ENCODE measurements around the gene WHRN.

WHRN gene

DNA sequence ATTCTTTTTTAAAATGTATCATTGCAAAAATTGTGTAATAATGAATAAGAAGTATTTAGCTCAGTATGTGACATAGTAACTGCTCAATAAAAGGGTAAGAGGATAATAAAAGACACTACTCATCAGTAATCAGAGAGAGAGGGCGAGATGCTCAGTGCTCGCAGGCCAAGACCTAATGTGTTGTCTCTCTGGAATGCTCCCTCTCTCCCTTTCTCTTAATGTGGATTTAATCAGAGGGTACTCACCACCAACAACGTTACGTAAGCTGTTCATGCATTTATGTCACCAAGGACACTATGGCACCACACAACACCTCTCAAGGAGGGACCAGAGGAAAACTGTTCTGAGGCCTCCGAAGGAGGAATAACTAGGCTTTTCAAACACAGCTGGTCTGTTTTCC, 42.5 kb downstream of the WHRN start:
- Histone ChIP-seq H3F3A (ENCODE audit: insufficient read depth) (no peaks in the 10 kb centered on the region), H3K27ac (ENCODE audit: low read depth, low read length) (no peak overlapping the region), H3K9me3 (ENCODE audit: insufficient read depth, low read length) (no peaks in the 10 kb centered on the region), H3K4me2 (ENCODE audit: low read depth, low read length, poor library complexity, severe bottlenecking) (no peak overlapping the region), H3K9me2 (replicated peaks; ENCODE audit: insufficient read depth, low read length) (no peaks in the 10 kb centered on the region), H3K4me3 (ENCODE audit: insufficient read depth, low read length, poor library complexity, severe bottlenecking) (no peak overlapping the region), H3K27me3 (ENCODE audit: low read length) (no peaks in the 10 kb centered on the region), H3K9ac (ENCODE audit: low read length) (no peak overlapping the region), H2AFZ (ENCODE audit: low read depth, low read length, severe bottlenecking) (no peak overlapping the region), H4K20me1 (ENCODE audit: low read depth, low read length) (no peaks in the 10 kb centered on the region), H3K36me3 (ENCODE audit: low read length) (no peaks in the 10 kb centered on the region), H3K79me2 (ENCODE audit: insufficient read depth, low read length) (no peaks in the 10 kb centered on the region)
- TF ChIP-seq, protein P1, sequence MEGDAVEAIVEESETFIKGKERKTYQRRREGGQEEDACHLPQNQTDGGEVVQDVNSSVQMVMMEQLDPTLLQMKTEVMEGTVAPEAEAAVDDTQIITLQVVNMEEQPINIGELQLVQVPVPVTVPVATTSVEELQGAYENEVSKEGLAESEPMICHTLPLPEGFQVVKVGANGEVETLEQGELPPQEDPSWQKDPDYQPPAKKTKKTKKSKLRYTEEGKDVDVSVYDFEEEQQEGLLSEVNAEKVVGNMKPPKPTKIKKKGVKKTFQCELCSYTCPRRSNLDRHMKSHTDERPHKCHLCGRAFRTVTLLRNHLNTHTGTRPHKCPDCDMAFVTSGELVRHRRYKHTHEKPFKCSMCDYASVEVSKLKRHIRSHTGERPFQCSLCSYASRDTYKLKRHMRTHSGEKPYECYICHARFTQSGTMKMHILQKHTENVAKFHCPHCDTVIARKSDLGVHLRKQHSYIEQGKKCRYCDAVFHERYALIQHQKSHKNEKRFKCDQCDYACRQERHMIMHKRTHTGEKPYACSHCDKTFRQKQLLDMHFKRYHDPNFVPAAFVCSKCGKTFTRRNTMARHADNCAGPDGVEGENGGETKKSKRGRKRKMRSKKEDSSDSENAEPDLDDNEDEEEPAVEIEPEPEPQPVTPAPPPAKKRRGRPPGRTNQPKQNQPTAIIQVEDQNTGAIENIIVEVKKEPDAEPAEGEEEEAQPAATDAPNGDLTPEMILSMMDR (IDR thresholded peaks at IDR 0.05; ENCODE audit: insufficient read depth, low read length, poor library complexity, severe bottlenecking), result no peak
- TF ChIP-seq EZH2phosphoT487 (conservative IDR thresholded peaks at IDR 0.05; ENCODE audit: low read length), result no peak

DNA sequence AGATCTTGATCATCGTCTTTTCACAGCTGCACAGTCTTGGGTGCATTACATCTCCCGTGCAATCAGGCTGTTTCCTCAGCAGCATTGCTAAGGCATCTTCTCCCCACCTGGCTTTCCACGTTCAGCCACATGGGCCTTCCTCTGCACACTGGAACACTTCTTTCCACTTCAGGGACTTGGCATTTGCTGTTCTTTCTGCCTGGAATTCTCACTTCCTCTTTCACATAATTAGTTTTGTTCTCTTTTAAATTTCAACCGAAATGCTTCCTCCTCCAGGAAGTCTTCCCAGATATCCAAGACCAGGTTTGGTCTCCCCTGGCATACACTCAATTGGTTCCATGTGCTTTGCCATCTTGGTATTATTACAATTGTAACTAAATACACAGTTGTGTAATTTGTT, 43.8 kb downstream of the WHRN start:
- H3K79me2 ChIP-seq (ENCODE audit: insufficient read depth, low read length), result no peaks in the 10 kb centered on the region
- no peaks in the 10 kb centered on the region for H3K9me2 ChIP-seq (replicated peaks; ENCODE audit: insufficient read depth, low read length)
- H3K27me3 ChIP-seq (ENCODE audit: low read length), result no peaks in the 10 kb centered on the region
- TF ChIP-seq, protein P1 (IDR thresholded peaks at IDR 0.05; ENCODE audit: insufficient read depth, low read length, poor library complexity, severe bottlenecking), result no peak
- TF ChIP-seq EZH2phosphoT487 (conservative IDR thresholded peaks at IDR 0.05; ENCODE audit: low read length), result no peak
- no peak overlapping the region for H3K9ac ChIP-seq (ENCODE audit: low read length)
- H3F3A ChIP-seq (ENCODE audit: insufficient read depth), result no peaks in the 10 kb centered on the region
- H3K36me3 ChIP-seq (ENCODE audit: low read length), result no peaks in the 10 kb centered on the region
- H3K4me2 ChIP-seq (ENCODE audit: low read depth, low read length, poor library complexity, severe bottlenecking), result no peak overlapping the region
- no peak overlapping the region for H3K27ac ChIP-seq (ENCODE audit: low read depth, low read length)
- no peaks in the 10 kb centered on the region for H3K9me3 ChIP-seq (ENCODE audit: insufficient read depth, low read length)
- H2AFZ ChIP-seq (ENCODE audit: low read depth, low read length, severe bottlenecking), result no peak overlapping the region
- H3K4me3 ChIP-seq (ENCODE audit: insufficient read depth, low read length, poor library complexity, severe bottlenecking), result no peak overlapping the region
- H4K20me1 ChIP-seq (ENCODE audit: low read depth, low read length), result no peaks in the 10 kb centered on the region

DNA sequence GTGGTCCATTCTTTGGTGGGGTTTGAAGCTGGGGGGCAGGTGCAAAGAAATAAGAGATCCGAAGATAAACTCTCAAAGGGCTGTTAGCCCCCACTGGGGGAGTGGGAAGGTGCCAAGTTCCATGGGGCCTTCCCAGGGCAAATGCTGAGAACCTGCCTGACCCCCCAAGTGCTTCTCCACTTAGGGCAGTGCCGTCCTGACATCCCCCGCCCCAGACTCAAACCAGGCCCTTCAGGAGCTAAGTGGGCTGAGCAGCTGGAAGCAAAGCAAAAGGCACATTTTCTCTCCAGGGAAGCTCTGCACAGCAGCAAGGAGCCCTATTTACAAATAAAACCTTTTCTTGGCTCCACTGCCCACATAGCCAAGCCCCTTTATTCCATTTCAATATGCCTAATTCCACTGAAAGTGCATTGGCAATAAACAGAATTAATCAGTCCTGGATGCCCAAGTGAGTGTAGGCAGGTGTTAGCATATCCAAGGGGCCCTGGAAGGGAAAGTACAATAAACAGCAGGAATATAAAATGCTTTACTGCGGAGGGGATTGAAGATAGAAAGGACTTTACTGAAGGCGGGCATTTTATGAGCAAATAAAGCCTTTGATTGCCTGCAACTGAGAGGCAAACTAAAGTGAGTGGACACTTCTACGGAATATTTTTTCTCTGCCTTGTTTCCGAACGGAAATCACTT, 44.6 kb downstream of the WHRN start:
- TF ChIP-seq EZH2phosphoT487 (conservative IDR thresholded peaks at IDR 0.05; ENCODE audit: low read length), result no peak
- TF ChIP-seq, protein P1 (IDR thresholded peaks at IDR 0.05; ENCODE audit: insufficient read depth, low read length, poor library complexity, severe bottlenecking), result no peak
- Histone ChIP-seq H3K36me3 (ENCODE audit: low read length) (no peaks in the 10 kb centered on the region), H4K20me1 (ENCODE audit: low read depth, low read length) (no peaks in the 10 kb centered on the region), H3K9me2 (replicated peaks; ENCODE audit: insufficient read depth, low read length) (no peaks in the 10 kb centered on the region), H2AFZ (ENCODE audit: low read depth, low read length, severe bottlenecking) (no peak overlapping the region), H3K27me3 (ENCODE audit: low read length) (no peaks in the 10 kb centered on the region), H3K79me2 (ENCODE audit: insufficient read depth, low read length) (no peaks in the 10 kb centered on the region), H3K9me3 (ENCODE audit: insufficient read depth, low read length) (no peaks in the 10 kb centered on the region), H3K4me3 (ENCODE audit: insufficient read depth, low read length, poor library complexity, severe bottlenecking) (no peak overlapping the region), H3K4me2 (ENCODE audit: low read depth, low read length, poor library complexity, severe bottlenecking) (no peak overlapping the region), H3K9ac (ENCODE audit: low read length) (no peak overlapping the region), H3K27ac (ENCODE audit: low read depth, low read length) (no peak overlapping the region), H3F3A (ENCODE audit: insufficient read depth) (no peaks in the 10 kb centered on the region)
